HG02571 (cell line): ENCODE results near the gene PLA2G5.
"Not testable (repeated sequence)": the region's sequence is repeated elsewhere in the genome, so short reads cannot be mapped to it uniquely, and the experiment has no call there.

Source experiments
- ATAC-seq: cut with Tn5 transposase; IDR thresholded peaks from one replicate; pipeline ENCODE4 v1.9.1; 2021; ENCODE audit warnings: mild to moderate bottlenecking, moderate library complexity; ENCODE audit not compliant: unreplicated experiment

The PLA2G5 gene

GRCh38 chr1:20069874-20070273 is at the start of gene PLA2G5:
Gene PLA2G5 (plus strand): TSS chr1:20070194. CDS start chr1:20084831, 14,637 bp downstream.
- no peak for ATAC-seq

- ATAC-seq: no peak
Measured at GRCh38 chr1:20028125-20028524, 41.9 kb upstream of the PLA2G5 start.

GRCh38 chr1:20028726-20029125 is 41.3 kb upstream of the PLA2G5 start:
- no peak for ATAC-seq

GRCh38 chr1:20029178-20029912 is 40.6 kb upstream of the PLA2G5 start:
- ATAC-seq: no peak

GRCh38 chr1:20030436-20031151 is 39.4 kb upstream of the PLA2G5 start:
- ATAC-seq: not testable (repeated sequence)

- no peak for ATAC-seq
Measured at GRCh38 chr1:20031161-20031560, 38.8 kb upstream of the PLA2G5 start.

- ATAC-seq: no peak
Measured at GRCh38 chr1:20031836-20032235, 38.2 kb upstream of the PLA2G5 start.

GRCh38 chr1:20032425-20032824 is 37.6 kb upstream of the PLA2G5 start:
- no peak for ATAC-seq

GRCh38 chr1:20033420-20033819 is 36.6 kb upstream of the PLA2G5 start:
- ATAC-seq: no peak

GRCh38 chr1:20035114-20035513 is 34.9 kb upstream of the PLA2G5 start:
- ATAC-seq: no peak

GRCh38 chr1:20037877-20038276 is 32.1 kb upstream of the PLA2G5 start:
- ATAC-seq: no peak

GRCh38 chr1:20047096-20047495 is 22.9 kb upstream of the PLA2G5 start:
- no peak for ATAC-seq

GRCh38 chr1:20048563-20048962 is 21.4 kb upstream of the PLA2G5 start:
- ATAC-seq: no peak

GRCh38 chr1:20049056-20049798 is 20.8 kb upstream of the PLA2G5 start:
- not testable (repeated sequence) for ATAC-seq

GRCh38 chr1:20051218-20051829 is 18.7 kb upstream of the PLA2G5 start:
- ATAC-seq: no peak

GRCh38 chr1:20052386-20052785 is 17.6 kb upstream of the PLA2G5 start:
- ATAC-seq: no peak

GRCh38 chr1:20057886-20058420 is 12.0 kb upstream of the PLA2G5 start:
- ATAC-seq: no peak

- no peak for ATAC-seq
Measured at GRCh38 chr1:20058531-20058930, 11.5 kb upstream of the PLA2G5 start.

- ATAC-seq: no peak
Measured at GRCh38 chr1:20059847-20060246, 10.1 kb upstream of the PLA2G5 start.

- ATAC-seq: not testable (repeated sequence)
Measured at GRCh38 chr1:20060791-20061190, 9.2 kb upstream of the PLA2G5 start.

GRCh38 chr1:20061866-20062265 is 8.1 kb upstream of the PLA2G5 start:
- no peak for ATAC-seq
